ENCODE measurements around the gene ADAMTS17.

Gene ADAMTS17

GRCh38 chr15:100133001-100133400 lies 208.8 kb downstream of the ADAMTS17 start:
- H3K4me3 ChIP-seq (ENCODE audit: low read depth, low read length): no peak overlapping the region
- no peak for TF ChIP-seq CTCF (IDR thresholded peaks at IDR 0.05; ENCODE audit: low read depth, low read length)
- in situ Hi-C loops (cut with HindIII; ENCODE audit: low sequenced_read_pairs): no loop called here
- DNase-seq (ENCODE audit: low read depth, low spot score): no peak

- no peak for TF ChIP-seq CTCF (IDR thresholded peaks at IDR 0.05; ENCODE audit: low read depth, low read length)
- no peak overlapping the region for H3K4me3 ChIP-seq (ENCODE audit: low read depth, low read length)
- in situ Hi-C loops (cut with HindIII; ENCODE audit: low sequenced_read_pairs): no loop called here
- no peak for DNase-seq (ENCODE audit: low read depth, low spot score)
Measured at GRCh38 chr15:100132309-100132708, 209.5 kb downstream of the ADAMTS17 start.

GRCh38 chr15:100131321-100132224 lies 210.2 kb downstream of the ADAMTS17 start:
- in situ Hi-C loops (cut with HindIII; ENCODE audit: low sequenced_read_pairs): no loop called here
- DNase-seq (ENCODE audit: low read depth, low spot score): peak; percentile 25
- no peak overlapping the region for H3K4me3 ChIP-seq (ENCODE audit: low read depth, low read length)
- TF ChIP-seq CTCF (IDR thresholded peaks at IDR 0.05; ENCODE audit: low read depth, low read length): peak; percentile 47

GRCh38 chr15:100129677-100130076 lies 212.1 kb downstream of the ADAMTS17 start:
- peak; percentile 16 for TF ChIP-seq CTCF (IDR thresholded peaks at IDR 0.05; ENCODE audit: low read depth, low read length)
- in situ Hi-C loops (cut with HindIII; ENCODE audit: low sequenced_read_pairs): no loop called here
- no peak overlapping the region for H3K4me3 ChIP-seq (ENCODE audit: low read depth, low read length)
- no peak for DNase-seq (ENCODE audit: low read depth, low spot score)

GRCh38 chr15:100125401-100126191 lies 216.2 kb downstream of the ADAMTS17 start:
- H3K4me3 ChIP-seq (ENCODE audit: low read depth, low read length): no peak overlapping the region
- DNase-seq (ENCODE audit: low read depth, low spot score): no peak
- no peak for TF ChIP-seq CTCF (IDR thresholded peaks at IDR 0.05; ENCODE audit: low read depth, low read length)
- in situ Hi-C loops (cut with HindIII; ENCODE audit: low sequenced_read_pairs): no loop called here

GRCh38 chr15:100124936-100125335 lies 216.8 kb downstream of the ADAMTS17 start:
- H3K4me3 ChIP-seq (ENCODE audit: low read depth, low read length): no peak overlapping the region
- no peak for TF ChIP-seq CTCF (IDR thresholded peaks at IDR 0.05; ENCODE audit: low read depth, low read length)
- in situ Hi-C loops (cut with HindIII; ENCODE audit: low sequenced_read_pairs): no loop called here
- DNase-seq (ENCODE audit: low read depth, low spot score): no peak

Measured in astrocyte of the spinal cord (primary cell).